GM23338 (cell line): ENCODE measurements around the gene ASB15. TPM values are rescaled to one million over a fixed set of nuclear protein-coding genes. Genes with fewer than 3 reads are reported as not detected.
A peak's percentile ranks its signal among the peaks of the same experiment; 100 is the strongest.

Experiments
- ATAC-seq: fragments of 200-7000 bp; cut with Tn5 transposase; 3 replicates; pipeline ENCODE4 v1.9.1; 2020
- DNase-seq: peaks from one replicate; pipeline ENCODE4 v3.0.0-alpha.2; 2015; ENCODE audit warnings: low spot score
- H2AFZ ChIP-seq: fragments of 200-600 bp; sonication (generic); 2 replicates; pipeline ENCODE4 v1.8.0; 2016; ENCODE audit warnings: antibody characterized with exemption, mild to moderate bottlenecking, moderate library complexity
- H3F3A ChIP-seq: fragments of 200-600 bp; sonication (generic); replicated peaks from 2 replicates; pipeline ENCODE4 v1.8.0; 2017; ENCODE audit warnings: antibody characterized with exemption, mixed run types, low read depth
- H3K27ac ChIP-seq: fragments of 200-600 bp; sonication (generic); 2 replicates; pipeline ENCODE4 v1.6.1; 2016; ENCODE audit warnings: low read depth
- H3K27me3 ChIP-seq: fragments of 200-600 bp; sonication (generic); 2 replicates; pipeline ENCODE4 v1.8.0; 2016; ENCODE audit warnings: mild to moderate bottlenecking, mixed run types, moderate library complexity; ENCODE audit not compliant: insufficient read depth
- H3K36me3 ChIP-seq: fragments of 200-600 bp; sonication (generic); 2 replicates; pipeline ENCODE4 v1.8.0; 2016; ENCODE audit warnings: mild to moderate bottlenecking; ENCODE audit not compliant: insufficient read depth
- H3K4me1 ChIP-seq: fragments of 200-600 bp; sonication (generic); 2 replicates; pipeline ENCODE4 v1.8.0; 2016; ENCODE audit warnings: mild to moderate bottlenecking, moderate library complexity; ENCODE audit not compliant: insufficient read depth
- H3K4me2 ChIP-seq: fragments of 200-600 bp; sonication (generic); 2 replicates; pipeline ENCODE4 v1.7.1; 2017; ENCODE audit warnings: mixed run types
- H3K4me3 ChIP-seq: fragments of 200-600 bp; sonication (generic); 2 replicates; pipeline ENCODE4 v1.6.1; 2016; ENCODE audit warnings: mixed run types
- H3K79me2 ChIP-seq: fragments of 200-600 bp; sonication (generic); replicated peaks from 2 replicates; pipeline ENCODE4 v1.8.0; 2017; ENCODE audit warnings: mild to moderate bottlenecking; ENCODE audit not compliant: insufficient read depth
- H3K9me2 ChIP-seq: fragments of 200-600 bp; sonication (generic); 2 replicates; pipeline ENCODE4 v1.8.0; 2017; ENCODE audit not compliant: insufficient read depth
- H4K20me1 ChIP-seq: fragments of 200-600 bp; sonication (generic); replicated peaks from 2 replicates; pipeline ENCODE4 v1.8.0; 2017; ENCODE audit warnings: mild to moderate bottlenecking; ENCODE audit not compliant: insufficient read depth
- H3K27ac Mint-ChIP-seq: 2 replicates; pipeline ENCODE4 v1.8.0; 2020; ENCODE audit warnings: inconsistent platforms, mild to moderate bottlenecking, moderate library complexity, mixed read lengths
- H3K27me3 Mint-ChIP-seq: 3 replicates; pipeline ENCODE4 v1.8.0; 2022; ENCODE audit warnings: low read depth, mild to moderate bottlenecking, moderate library complexity, mixed read lengths, inconsistent platforms; ENCODE audit not compliant: insufficient read depth, poor library complexity
- H3K36me3 Mint-ChIP-seq: 3 replicates; pipeline ENCODE4 v1.8.0; 2021; ENCODE audit warnings: low read depth, mild to moderate bottlenecking, inconsistent platforms, moderate library complexity, mixed read lengths
- H3K4me1 Mint-ChIP-seq: 3 replicates; pipeline ENCODE4 v1.8.0; 2020; ENCODE audit warnings: mild to moderate bottlenecking, inconsistent platforms, mixed read lengths
- H3K4me3 Mint-ChIP-seq: 3 replicates; pipeline ENCODE4 v1.8.0; 2021; ENCODE audit warnings: moderate library complexity, mild to moderate bottlenecking, inconsistent platforms, mixed read lengths
- H3K9me3 Mint-ChIP-seq: 3 replicates; pipeline ENCODE4 v1.8.0; 2020; ENCODE audit warnings: moderate library complexity, mild to moderate bottlenecking, inconsistent platforms, mixed read lengths
- CREB1 ChIP-seq: fragments of 250-450 bp; sonication (Bioruptor Pico); IDR thresholded peaks from 2 replicates; pipeline ENCODE4 v1.5.0; 2020; ENCODE audit warnings: low read depth, mild to moderate bottlenecking, moderate library complexity
- CTCF ChIP-seq, 2 experiments: fragments of 200-600 bp in 1 of 2; sonication (generic) in 1 of 2; conservative IDR thresholded peaks; 2 replicates each; pipeline versions ENCODE4 v1.5.1 to v1.6.1; 2016 to 2017; ENCODE audit warnings: antibody characterized with exemption in 2 of 2, low read depth in 2 of 2, mild to moderate bottlenecking in 2 of 2, moderate library complexity in 1 of 2
- ETS1 ChIP-seq: IDR thresholded peaks from 2 replicates; pipeline ENCODE4 v1.6.1; 2016; ENCODE audit warnings: antibody characterized with exemption
- EZH2 ChIP-seq: fragments of 200-600 bp; sonication (generic); IDR thresholded peaks from one replicate; pipeline ENCODE4 v1.8.0; 2017; ENCODE audit warnings: antibody characterized with exemption, mild to moderate bottlenecking, low read depth; ENCODE audit not compliant: unreplicated experiment
- EZH2phosphoT487 ChIP-seq: fragments of 200-600 bp; sonication (generic); IDR thresholded peaks from one replicate; pipeline ENCODE4 v1.8.1; 2018; ENCODE audit warnings: antibody characterized with exemption; ENCODE audit not compliant: unreplicated experiment
- JUNB ChIP-seq: IDR thresholded peaks from one replicate; pipeline ENCODE4 v1.6.1; 2016; ENCODE audit warnings: antibody characterized with exemption; ENCODE audit not compliant: unreplicated experiment
- NANOG ChIP-seq: IDR thresholded peaks from 2 replicates; pipeline ENCODE4 v1.6.1; 2016; ENCODE audit warnings: antibody characterized with exemption, borderline replicate concordance
- POLR2AphosphoS5 ChIP-seq: IDR thresholded peaks from 2 replicates; pipeline ENCODE4 v1.6.1; 2016; ENCODE audit warnings: antibody characterized with exemption, low read depth
- REST ChIP-seq: IDR thresholded peaks from one replicate; pipeline ENCODE4 v1.6.1; 2018; ENCODE audit warnings: antibody characterized with exemption; ENCODE audit not compliant: unreplicated experiment
- STAT1 ChIP-seq: IDR thresholded peaks from one replicate; pipeline ENCODE4 v1.6.1; 2016; ENCODE audit warnings: antibody characterized with exemption; ENCODE audit not compliant: unreplicated experiment
- ZNF114 ChIP-seq: fragments of 250-450 bp; sonication (Bioruptor Pico); IDR thresholded peaks from 2 replicates; pipeline ENCODE4 v1.5.0; 2020; ENCODE audit warnings: mild to moderate bottlenecking, moderate library complexity
- ZNF331 ChIP-seq: fragments of 250-450 bp; sonication (Bioruptor Pico); IDR thresholded peaks from 2 replicates; pipeline ENCODE4 v1.5.0; 2020; ENCODE audit warnings: low read depth, mild to moderate bottlenecking, moderate library complexity
- ZNF462 ChIP-seq: fragments of 250-450 bp; sonication (Bioruptor Pico); IDR thresholded peaks from 2 replicates; pipeline ENCODE4 v1.5.0; 2020; ENCODE audit warnings: mild to moderate bottlenecking, moderate library complexity
- polyA plus RNA-seq: library from polyadenylated mRNA; unstranded; fragments of >200 nt; fragmentation: Nextera tagmentation; extraction: Ambion mirVana; gene quantifications from 2 replicates; pipeline ENCODE4 v1.2.1, GENCODE V29; 2016
- total RNA-seq: library from RNA; depleted of rRNA; stranded (reverse); fragments of >200 nt; shearing (Covaris generic); gene quantifications from 2 replicates; pipeline ENCODE4 v1.2.3, GENCODE V29; 2014

ASB15 gene
- total and polyA plus RNA-seq, 2 experiments from 2014 or later, result not detected

- H4K20me1 ChIP-seq, result no peaks in the 10 kb centered on the region
- no peak overlapping the region for H3K27ac ChIP-seq
- no peaks in the 10 kb centered on the region for H3K79me2 ChIP-seq
- H3K9me2 ChIP-seq, result peaks cover 9% of the 10 kb centered on the region
- Mint-ChIP-seq H3K4me1 (peaks cover 31% of the 10 kb centered on the region), H3K4me3 (no peak overlapping the region), H3K27me3 (peaks cover 4% of the 10 kb centered on the region), H3K27ac (no peak overlapping the region), H3K36me3 (no peaks in the 10 kb centered on the region; the same call in 2 of the 3 replicates), H3K9me3 (no peaks in the 10 kb centered on the region)
- H3K36me3 ChIP-seq, result no peaks in the 10 kb centered on the region
- peaks cover 33% of the 10 kb centered on the region for H3K4me1 ChIP-seq
- ATAC-seq (no peak), DNase-seq (no peak)
- no peaks in the 10 kb centered on the region for H3F3A ChIP-seq
- peak overlapping the region; percentile 64; the same call in 1 of the 2 replicates for H2AFZ ChIP-seq
- H3K27me3 ChIP-seq, result no peaks in the 10 kb centered on the region
- no peak overlapping the region for H3K4me3 ChIP-seq
- no peak overlapping the region for H3K4me2 ChIP-seq
- no peak for TF ChIP-seq ZNF114 (CRISPR knock-in tag)
- TF ChIP-seq CREB1 (CRISPR knock-in tag), result no peak
- TF ChIP-seq NANOG, result no peak
- TF ChIP-seq ZNF462 (CRISPR knock-in tag), result no peak
- no peak for TF ChIP-seq STAT1
- no peak for TF ChIP-seq REST
- TF ChIP-seq EZH2, result no peak
- TF ChIP-seq ZNF331 (CRISPR knock-in tag), result no peak
- TF ChIP-seq ETS1, result no peak
- no peak for TF ChIP-seq EZH2phosphoT487
- no peak for TF ChIP-seq CTCF (conservative IDR thresholded peaks at IDR 0.05; ENCODE audit: low read depth in 2 of 2)
- TF ChIP-seq POLR2AphosphoS5, result no peak
- no peak for TF ChIP-seq JUNB
Observed at GRCh38 chr7:123665157-123665556, 63.5 kb downstream of the ASB15 start.
